DND-41 (cell line): ENCODE measurements around the gene PCSK9.

Experiments
- ATAC-seq: fragments of 200-7000 bp; cut with Tn5 transposase; 3 replicates; pipeline ENCODE4 v1.9.1; 2021; ENCODE audit warnings: low read depth; ENCODE audit not compliant: insufficient read depth
- DNase-seq: peaks from one replicate; pipeline ENCODE4 v3.0.0-alpha.2; 2020
- H2AFZ ChIP-seq: 2 replicates; pipeline ENCODE4 v1.6.0; 2012; ENCODE audit warnings: low read depth, low read length
- H3K27ac ChIP-seq: 2 replicates; pipeline ENCODE4 v1.5.1; 2012; ENCODE audit warnings: low read length, inconsistent platforms
- H3K27me3 ChIP-seq: fragments of 200-600 bp; sonication (generic); 2 replicates; pipeline ENCODE4 v1.6.0; 2012; ENCODE audit warnings: low read length, mild to moderate bottlenecking, inconsistent platforms; ENCODE audit not compliant: insufficient read depth, poor library complexity
- H3K36me3 ChIP-seq: 2 replicates; pipeline ENCODE4 v1.5.1; 2012; ENCODE audit warnings: low read length, inconsistent platforms; ENCODE audit not compliant: insufficient read depth
- H3K4me1 ChIP-seq: 2 replicates; pipeline ENCODE4 v1.5.1; 2012; ENCODE audit warnings: mild to moderate bottlenecking, low read length; ENCODE audit not compliant: insufficient read depth
- H3K4me2 ChIP-seq: 2 replicates; pipeline ENCODE4 v1.6.0; 2012; ENCODE audit warnings: mild to moderate bottlenecking, moderate library complexity, low read length, inconsistent platforms; ENCODE audit not compliant: insufficient read depth
- H3K4me3 ChIP-seq, 2 experiments: fragments of 200-600 bp in 1 of 2; shearing (Covaris generic) in 1 of 2; 2 replicates each; pipeline ENCODE4 v1.5.1; 2012 to 2016; ENCODE audit warnings: inconsistent platforms in 2 of 2, low read length in 2 of 2, mild to moderate bottlenecking in 2 of 2, low read depth in 1 of 2, moderate library complexity in 1 of 2
- H3K79me2 ChIP-seq: 2 replicates; pipeline ENCODE4 v1.6.0; 2012; ENCODE audit warnings: low read length, inconsistent platforms; ENCODE audit not compliant: insufficient read depth
- H3K9ac ChIP-seq: 2 replicates; pipeline ENCODE4 v1.6.0; 2012; ENCODE audit warnings: low read depth, mild to moderate bottlenecking, inconsistent platforms, low read length, moderate library complexity
- H3K9me3 ChIP-seq: 2 replicates; pipeline ENCODE4 v1.5.1; 2012; ENCODE audit warnings: low read length, moderate library complexity, mild to moderate bottlenecking, inconsistent platforms; ENCODE audit not compliant: insufficient read depth, severe bottlenecking
- H4K20me1 ChIP-seq: 2 replicates; pipeline ENCODE4 v1.6.0; 2012; ENCODE audit warnings: low read length; ENCODE audit not compliant: insufficient read depth
- CTCF ChIP-seq: IDR thresholded peaks from 2 replicates; pipeline ENCODE4 v1.5.1; 2012; ENCODE audit warnings: borderline replicate concordance, low read length, moderate library complexity, mild to moderate bottlenecking; ENCODE audit not compliant: poor library complexity, severe bottlenecking; ENCODE audit errors: extremely low read depth
- EZH2 ChIP-seq: IDR thresholded peaks from 3 replicates; pipeline ENCODE4 v1.6.1; 2012; ENCODE audit warnings: borderline replicate concordance, low read depth, mild to moderate bottlenecking, moderate library complexity, low read length, inconsistent platforms; ENCODE audit not compliant: severe bottlenecking

Gene PCSK9

GRCh38 chr1:55089683-55090082 lies 50.3 kb downstream of the PCSK9 start:
- Histone ChIP-seq H3K9me3 (no peaks in the 10 kb centered on the region), H3K4me2 (no peak overlapping the region), H3K4me1 (peaks cover 6% of the 10 kb centered on the region; the same call in 1 of the 2 replicates), H3K4me3 (no peak overlapping the region), H3K36me3 (peaks cover 90% of the 10 kb centered on the region), H4K20me1 (no peaks in the 10 kb centered on the region), H3K79me2 (no peaks in the 10 kb centered on the region), H3K27ac (no peak overlapping the region), H2AFZ (no peak overlapping the region), H3K9ac (no peak overlapping the region), H3K27me3 (no peaks in the 10 kb centered on the region)
- ATAC-seq (no peak), DNase-seq (no peak)
- TF ChIP-seq EZH2 (no peak), CTCF (no peak)

- peaks cover 90% of the 10 kb centered on the region for H3K36me3 ChIP-seq
- DNase-seq = no peak
- no peaks in the 10 kb centered on the region for H3K79me2 ChIP-seq
- H3K27me3 ChIP-seq = no peaks in the 10 kb centered on the region
- H3K27ac ChIP-seq = no peak overlapping the region
- H3K4me1 ChIP-seq = peaks cover 6% of the 10 kb centered on the region; the same call in 1 of the 2 replicates
- ATAC-seq = no peak
- H3K4me3 ChIP-seq = no peak overlapping the region
- no peaks in the 10 kb centered on the region for H4K20me1 ChIP-seq
- no peak overlapping the region for H3K4me2 ChIP-seq
- no peaks in the 10 kb centered on the region for H3K9me3 ChIP-seq
- H2AFZ ChIP-seq = no peak overlapping the region
- no peak overlapping the region for H3K9ac ChIP-seq
- TF ChIP-seq CTCF (no peak), EZH2 (no peak)
Observed at GRCh38 chr1:55092475-55092874, 53.1 kb downstream of the PCSK9 start.

- peaks cover 92% of the 10 kb centered on the region for H3K36me3 ChIP-seq
- no peak for TF ChIP-seq EZH2
- no peak for TF ChIP-seq CTCF
Observed at GRCh38 chr1:55095095-55095494, 55.7 kb downstream of the PCSK9 start.

GRCh38 chr1:55103891-55104290 lies 64.5 kb downstream of the PCSK9 start:
- Histone ChIP-seq H3K4me1 (no peaks in the 10 kb centered on the region), H2AFZ (no peak overlapping the region), H3K4me2 (no peak overlapping the region), H3K36me3 (peaks cover 93% of the 10 kb centered on the region), H3K9ac (no peak overlapping the region), H3K27me3 (no peaks in the 10 kb centered on the region), H3K4me3 (no peak overlapping the region), H3K79me2 (no peaks in the 10 kb centered on the region), H3K27ac (no peak overlapping the region), H3K9me3 (no peaks in the 10 kb centered on the region), H4K20me1 (no peaks in the 10 kb centered on the region)
- DNase-seq (no peak), ATAC-seq (no peak)
- TF ChIP-seq CTCF (no peak), EZH2 (no peak)

More at GRCh38 chr1:55095095-55095494, 55.7 kb downstream of the PCSK9 start:
- Histone ChIP-seq H3K27me3 (no peaks in the 10 kb centered on the region), H3K27ac (no peak overlapping the region), H3K79me2 (no peaks in the 10 kb centered on the region), H3K9ac (no peak overlapping the region), H3K4me2 (no peak overlapping the region), H3K9me3 (no peaks in the 10 kb centered on the region), H2AFZ (no peak overlapping the region), H3K4me1 (no peaks in the 10 kb centered on the region), H3K4me3 (no peak overlapping the region), H4K20me1 (no peaks in the 10 kb centered on the region)
- ATAC-seq (no peak), DNase-seq (no peak)
